ENCODE measurements around the gene CCSER2. TPM values are rescaled to one million over a fixed set of nuclear protein-coding genes. Genes with fewer than 3 reads are reported as not detected.

The CCSER2 gene
- total RNA-seq, 1 experiment from 2014 or later: 56.6 TPM

- ChIA-PET POLR2A (ENCODE audit: unreplicated experiment) (no interaction called here), CTCF (interaction anchor here (0.7 kb wide), 1 partner anchor 85 kb away, joined by 4 read pairs; no protein-coding TSS in a partner anchor)
- no peak overlapping the region for H3K4me2 ChIP-seq
- DNase-seq: peak in 1 of 2 experiments; percentile 16
- no peak overlapping the region for H3K4me3 ChIP-seq
- H3K9me2 ChIP-seq (ENCODE audit: insufficient read depth): no peaks in the 10 kb centered on the region
- peaks cover 13% of the 10 kb centered on the region for H3K4me1 ChIP-seq (replicated peaks; ENCODE audit: insufficient read depth)
- H3K9me3 ChIP-seq (ENCODE audit: insufficient read depth, low read depth): no peaks in the 10 kb centered on the region
- no peaks in the 10 kb centered on the region for H3K27me3 ChIP-seq (ENCODE audit: insufficient read depth, low read depth)
- peaks cover 5% of the 10 kb centered on the region; the same call in 1 of the 2 replicates for H3F3A ChIP-seq (ENCODE audit: insufficient read depth, low read depth)
- no TSS peak for BruUV-seq (replicated peaks)
- no peak overlapping the region for H2AFZ ChIP-seq
- H3K27ac ChIP-seq: no peak overlapping the region
- TF ChIP-seq EZH2 (IDR thresholded peaks at IDR 0.05; ENCODE audit: low read depth) (no peak), CTCF (conservative IDR thresholded peaks at IDR 0.05) (no peak)
- intact Hi-C loops (cut with micrococcal nuclease; ENCODE audit: unreplicated experiment): no loop called here
- H3K36me3 ChIP-seq (ENCODE audit: low read depth): no peaks in the 10 kb centered on the region
- no peaks in the 10 kb centered on the region for H4K20me1 ChIP-seq (ENCODE audit: insufficient read depth)
- H3K79me2 ChIP-seq (ENCODE audit: low read depth): no peaks in the 10 kb centered on the region
Observed at GRCh38 chr10:84473136-84473535, 144.7 kb downstream of the CCSER2 start.

- no peaks in the 10 kb centered on the region for H4K20me1 ChIP-seq (ENCODE audit: insufficient read depth)
- H3K9me3 ChIP-seq (ENCODE audit: insufficient read depth, low read depth): no peaks in the 10 kb centered on the region
- no peak overlapping the region for H3K4me3 ChIP-seq
- intact Hi-C loops (cut with micrococcal nuclease; ENCODE audit: unreplicated experiment): no loop called here
- H3K79me2 ChIP-seq (ENCODE audit: low read depth): no peaks in the 10 kb centered on the region
- ChIA-PET CTCF (no interaction called here), POLR2A (ENCODE audit: unreplicated experiment) (no interaction called here)
- no peak overlapping the region for H2AFZ ChIP-seq
- no peaks in the 10 kb centered on the region for H3K4me1 ChIP-seq (replicated peaks; ENCODE audit: insufficient read depth)
- peak in 1 of 2 experiments; percentile 30 for DNase-seq
- BruUV-seq (replicated peaks): no TSS peak
- no peak overlapping the region for H3K4me2 ChIP-seq
- no peaks in the 10 kb centered on the region for H3K9me2 ChIP-seq (ENCODE audit: insufficient read depth)
- H3K36me3 ChIP-seq (ENCODE audit: low read depth): no peaks in the 10 kb centered on the region
- TF ChIP-seq EZH2 (IDR thresholded peaks at IDR 0.05; ENCODE audit: low read depth): no peak
- TF ChIP-seq CTCF (conservative IDR thresholded peaks at IDR 0.05): no peak
- H3K27me3 ChIP-seq (ENCODE audit: insufficient read depth, low read depth): no peaks in the 10 kb centered on the region
- no peaks in the 10 kb centered on the region for H3F3A ChIP-seq (ENCODE audit: insufficient read depth, low read depth)
- no peak overlapping the region for H3K27ac ChIP-seq
Observed at GRCh38 chr10:84477398-84478128, 149.2 kb downstream of the CCSER2 start.

- TF ChIP-seq CTCF (conservative IDR thresholded peaks at IDR 0.05): no peak
- no peaks in the 10 kb centered on the region for H3K4me1 ChIP-seq (replicated peaks; ENCODE audit: insufficient read depth)
- H2AFZ ChIP-seq: no peak overlapping the region
- H3K36me3 ChIP-seq (ENCODE audit: low read depth): no peaks in the 10 kb centered on the region
- H4K20me1 ChIP-seq (ENCODE audit: insufficient read depth): no peaks in the 10 kb centered on the region
- no peaks in the 10 kb centered on the region for H3K27me3 ChIP-seq (ENCODE audit: insufficient read depth, low read depth)
- H3K9me2 ChIP-seq (ENCODE audit: insufficient read depth): no peaks in the 10 kb centered on the region
- BruUV-seq (replicated peaks): no TSS peak
- intact Hi-C loops (cut with micrococcal nuclease; ENCODE audit: unreplicated experiment): no loop called here
- no peak overlapping the region for H3K27ac ChIP-seq
- no peaks in the 10 kb centered on the region for H3K79me2 ChIP-seq (ENCODE audit: low read depth)
- H3K9me3 ChIP-seq (ENCODE audit: insufficient read depth, low read depth): no peaks in the 10 kb centered on the region
- no peak overlapping the region for H3K4me3 ChIP-seq
- DNase-seq: peak in 1 of 2 experiments; percentile 31
- H3K4me2 ChIP-seq: no peak overlapping the region
- POLR2A ChIA-PET (ENCODE audit: unreplicated experiment): no interaction called here
- H3F3A ChIP-seq (ENCODE audit: insufficient read depth, low read depth): 0 out of 2 replicates have a peak, but pooled peaks cover 1% of the 10 kb centered on the region
- CTCF ChIA-PET: no interaction called here
Observed at GRCh38 chr10:84478151-84478550, 149.8 kb downstream of the CCSER2 start.
